Ovary (tissue), 3 donors: ENCODE results near the gene LTB4R2.

Source experiments
- EP300 ChIP-seq: sonication (generic); formaldehyde crosslinking; IDR thresholded peaks from one replicate; pipeline ENCODE4 v1.6.1; 2017; ENCODE audit warnings: antibody characterized with exemption
- POLR2A ChIP-seq: fragments of 450-650 bp; IDR thresholded peaks from one replicate; pipeline ENCODE4 v1.6.1; 2017; ENCODE audit warnings: antibody characterized with exemption, mild to moderate bottlenecking, moderate library complexity
- TF ChIP-seq, protein P1 (sequence below), 3 donors: fragments of 450-650 bp in 2 of 3; fragments of 200-600 bp in 1 of 3; IDR thresholded peaks; one replicate each; pipeline versions ENCODE4 v1.5.1 to v1.8.0; 2016 to 2022; ENCODE audit warnings: antibody characterized with exemption in 3 of 3, mild to moderate bottlenecking in 1 of 3
- donor health status: DM: no; HTN: no; CAD: no.

GRCh38 chr14:24348186-24348585, 38.2 kb downstream of the LTB4R2 start:
- TF ChIP-seq, protein P1, sequence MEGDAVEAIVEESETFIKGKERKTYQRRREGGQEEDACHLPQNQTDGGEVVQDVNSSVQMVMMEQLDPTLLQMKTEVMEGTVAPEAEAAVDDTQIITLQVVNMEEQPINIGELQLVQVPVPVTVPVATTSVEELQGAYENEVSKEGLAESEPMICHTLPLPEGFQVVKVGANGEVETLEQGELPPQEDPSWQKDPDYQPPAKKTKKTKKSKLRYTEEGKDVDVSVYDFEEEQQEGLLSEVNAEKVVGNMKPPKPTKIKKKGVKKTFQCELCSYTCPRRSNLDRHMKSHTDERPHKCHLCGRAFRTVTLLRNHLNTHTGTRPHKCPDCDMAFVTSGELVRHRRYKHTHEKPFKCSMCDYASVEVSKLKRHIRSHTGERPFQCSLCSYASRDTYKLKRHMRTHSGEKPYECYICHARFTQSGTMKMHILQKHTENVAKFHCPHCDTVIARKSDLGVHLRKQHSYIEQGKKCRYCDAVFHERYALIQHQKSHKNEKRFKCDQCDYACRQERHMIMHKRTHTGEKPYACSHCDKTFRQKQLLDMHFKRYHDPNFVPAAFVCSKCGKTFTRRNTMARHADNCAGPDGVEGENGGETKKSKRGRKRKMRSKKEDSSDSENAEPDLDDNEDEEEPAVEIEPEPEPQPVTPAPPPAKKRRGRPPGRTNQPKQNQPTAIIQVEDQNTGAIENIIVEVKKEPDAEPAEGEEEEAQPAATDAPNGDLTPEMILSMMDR (IDR thresholded peaks at IDR 0.05), result no peak
- TF ChIP-seq POLR2A, result no peak
- no peak for TF ChIP-seq EP300
